Keratinocyte (primary cell): Measurements from ENCODE around the gene TOP3B. TPM values are rescaled to one million over a fixed set of nuclear protein-coding genes. Genes with fewer than 3 reads are reported as not detected.

Experiments
- DNase-seq: peaks from one replicate; pipeline ENCODE4 v3.0.0-alpha.2; 2011; ENCODE audit warnings: low read depth, missing footprints, low spot score
- FAIRE-seq: peaks from 2 replicates; lab custom pipeline; 2011; peaks lifted over from hg19 to GRCh38; lab: Jason Lieb, UNC
- H2AFZ ChIP-seq: 2 replicates; pipeline ENCODE4 v1.6.0; 2012; ENCODE audit warnings: low read length, control low read depth, inconsistent platforms; ENCODE audit not compliant: control insufficient read depth
- H3K27ac ChIP-seq: 2 replicates; pipeline ENCODE4 v1.5.1; 2011; ENCODE audit warnings: low read length; ENCODE audit not compliant: control insufficient read depth, insufficient read depth
- H3K27me3 ChIP-seq: 3 replicates; pipeline ENCODE4 v1.6.0; 2011; ENCODE audit warnings: low read length; ENCODE audit not compliant: control insufficient read depth, insufficient read depth; ENCODE audit errors: extremely low read depth
- H3K36me3 ChIP-seq, 2 experiments: 2 replicates in 1 of 2; 3 replicates in 1 of 2; pipeline ENCODE4 v1.5.1; 2011; ENCODE audit warnings: low read length in 2 of 2, mild to moderate bottlenecking in 1 of 2; ENCODE audit not compliant: control insufficient read depth in 2 of 2, insufficient read depth in 2 of 2; ENCODE audit errors: extremely low read depth in 1 of 2
- H3K4me1 ChIP-seq: 3 replicates; pipeline ENCODE4 v1.5.1; 2011; ENCODE audit warnings: low read length; ENCODE audit not compliant: control insufficient read depth, insufficient read depth; ENCODE audit errors: extremely low read depth
- H3K4me2 ChIP-seq: 3 replicates; pipeline ENCODE4 v1.6.0; 2011; ENCODE audit warnings: low read depth, low read length; ENCODE audit not compliant: control insufficient read depth, insufficient read depth; ENCODE audit errors: extremely low read depth
- H3K4me3 ChIP-seq, 3 experiments: fragments of 200-600 bp in 1 of 3; sonication (generic) in 1 of 3; 2 replicates in 2 of 3; 3 replicates in 1 of 3; pipeline ENCODE4 v1.5.1; 2011 to 2016; ENCODE audit warnings: low read length in 3 of 3, mild to moderate bottlenecking in 3 of 3, control low read depth in 2 of 3, inconsistent platforms in 1 of 3, low read depth in 1 of 3, mixed read lengths in 1 of 3, mixed run types in 1 of 3, moderate library complexity in 1 of 3; ENCODE audit not compliant: control insufficient read depth in 2 of 3, insufficient read depth in 2 of 3; ENCODE audit errors: extremely low read depth in 1 of 3
- H3K79me2 ChIP-seq: 2 replicates; pipeline ENCODE4 v1.6.0; 2012; ENCODE audit warnings: low read length; ENCODE audit not compliant: control insufficient read depth, insufficient read depth
- H3K9ac ChIP-seq: 3 replicates; pipeline ENCODE4 v1.6.0; 2011; ENCODE audit warnings: low read length; ENCODE audit not compliant: control insufficient read depth, insufficient read depth; ENCODE audit errors: extremely low read depth
- H3K9me1 ChIP-seq: 3 replicates; pipeline ENCODE4 v1.6.0; 2011; ENCODE audit warnings: low read length; ENCODE audit not compliant: control insufficient read depth, insufficient read depth; ENCODE audit errors: extremely low read depth
- H3K9me3 ChIP-seq: 2 replicates; pipeline ENCODE4 v1.5.1; 2012; ENCODE audit warnings: low read depth, low read length; ENCODE audit not compliant: control insufficient read depth
- H4K20me1 ChIP-seq: 3 replicates; pipeline ENCODE4 v1.6.0; 2011; ENCODE audit warnings: low read length; ENCODE audit not compliant: control insufficient read depth, insufficient read depth; ENCODE audit errors: extremely low read depth
- EZH2 ChIP-seq: IDR thresholded peaks from one replicate; pipeline ENCODE4 v1.6.1; 2012; ENCODE audit warnings: inconsistent platforms, mild to moderate bottlenecking, low read length, moderate library complexity
- dilution Hi-C: fragments of 300-500 bp; cut with MboI; formaldehyde crosslinking; loops from one replicate; pipeline ENCODE4 v1.7.0; 2020; ENCODE audit warnings: low sequenced_read_pairs; ENCODE audit not compliant: extremely low pct_ligation_motif_present
- polyA plus RNA-seq, 5 experiments: library from polyadenylated mRNA; depleted of rRNA in 3 of 5; stranded (reverse) in 3 of 5; stranded (forward) in 1 of 5; unstranded in 1 of 5; fragments of >200 nt; gene quantifications; 1 replicate in 1 of 5; 2 replicates in 3 of 5; 3 replicates in 1 of 5; pipeline versions ENCODE4 v1.2.1 to v1.2.3, GENCODE V29; 2011 to 2012; ENCODE audit warnings: missing spikeins in 2 of 5, low read depth in 1 of 5, low replicate concordance in 1 of 5
- TF ChIP-seq, protein P1 (sequence below), 3 experiments: IDR thresholded peaks in 1 of 3; conservative IDR thresholded peaks in 1 of 3; optimal IDR thresholded peaks in 1 of 3; 2 replicates in 2 of 3; 3 replicates in 1 of 3; pipeline versions ENCODE3 to v1.5.1; 2011; ENCODE audit warnings: low read length in 3 of 3, mild to moderate bottlenecking in 3 of 3, moderate library complexity in 2 of 3, control low read depth in 1 of 3, inconsistent platforms in 1 of 3; ENCODE audit not compliant: insufficient read depth in 2 of 3; ENCODE audit errors: extremely low read depth in 1 of 3

TOP3B gene
- polyA plus RNA-seq, 1 donor (not counting 4 experiments of a cell fraction or from before 2014, with no cell fraction given), result 13.8 TPM

GRCh38 chr22:22001664-22002525 is 19.3 kb upstream of the TOP3B start:
- H3K9ac ChIP-seq, result no peak overlapping the region
- H4K20me1 ChIP-seq, result no peaks in the 10 kb centered on the region
- no peaks in the 10 kb centered on the region for H3K9me1 ChIP-seq
- no peak overlapping the region for H2AFZ ChIP-seq
- no peaks in the 10 kb centered on the region for H3K9me3 ChIP-seq
- TF ChIP-seq EZH2, result no peak
- TF ChIP-seq, protein P1, sequence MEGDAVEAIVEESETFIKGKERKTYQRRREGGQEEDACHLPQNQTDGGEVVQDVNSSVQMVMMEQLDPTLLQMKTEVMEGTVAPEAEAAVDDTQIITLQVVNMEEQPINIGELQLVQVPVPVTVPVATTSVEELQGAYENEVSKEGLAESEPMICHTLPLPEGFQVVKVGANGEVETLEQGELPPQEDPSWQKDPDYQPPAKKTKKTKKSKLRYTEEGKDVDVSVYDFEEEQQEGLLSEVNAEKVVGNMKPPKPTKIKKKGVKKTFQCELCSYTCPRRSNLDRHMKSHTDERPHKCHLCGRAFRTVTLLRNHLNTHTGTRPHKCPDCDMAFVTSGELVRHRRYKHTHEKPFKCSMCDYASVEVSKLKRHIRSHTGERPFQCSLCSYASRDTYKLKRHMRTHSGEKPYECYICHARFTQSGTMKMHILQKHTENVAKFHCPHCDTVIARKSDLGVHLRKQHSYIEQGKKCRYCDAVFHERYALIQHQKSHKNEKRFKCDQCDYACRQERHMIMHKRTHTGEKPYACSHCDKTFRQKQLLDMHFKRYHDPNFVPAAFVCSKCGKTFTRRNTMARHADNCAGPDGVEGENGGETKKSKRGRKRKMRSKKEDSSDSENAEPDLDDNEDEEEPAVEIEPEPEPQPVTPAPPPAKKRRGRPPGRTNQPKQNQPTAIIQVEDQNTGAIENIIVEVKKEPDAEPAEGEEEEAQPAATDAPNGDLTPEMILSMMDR (optimal IDR thresholded peaks at IDR 0.05 in 1 of 3, IDR thresholded peaks at IDR 0.05 in 1 of 3, conservative IDR thresholded peaks at IDR 0.05 in 1 of 3; ENCODE audit: extremely low read depth in 1 of 3, insufficient read depth in 2 of 3, low read length in 3 of 3), result no peak
- H3K4me3 ChIP-seq, result no peak overlapping the region
- H3K36me3 ChIP-seq, result no peaks in the 10 kb centered on the region
- peaks cover 4% of the 10 kb centered on the region for H3K4me1 ChIP-seq
- dilution Hi-C loops, result no loop called here
- no peaks in the 10 kb centered on the region for H3K27me3 ChIP-seq
- DNase-seq, result no peak
- no peaks in the 10 kb centered on the region for H3K79me2 ChIP-seq
- no peak for FAIRE-seq
- no peak overlapping the region for H3K27ac ChIP-seq
- H3K4me2 ChIP-seq, result no peak overlapping the region

DNA sequence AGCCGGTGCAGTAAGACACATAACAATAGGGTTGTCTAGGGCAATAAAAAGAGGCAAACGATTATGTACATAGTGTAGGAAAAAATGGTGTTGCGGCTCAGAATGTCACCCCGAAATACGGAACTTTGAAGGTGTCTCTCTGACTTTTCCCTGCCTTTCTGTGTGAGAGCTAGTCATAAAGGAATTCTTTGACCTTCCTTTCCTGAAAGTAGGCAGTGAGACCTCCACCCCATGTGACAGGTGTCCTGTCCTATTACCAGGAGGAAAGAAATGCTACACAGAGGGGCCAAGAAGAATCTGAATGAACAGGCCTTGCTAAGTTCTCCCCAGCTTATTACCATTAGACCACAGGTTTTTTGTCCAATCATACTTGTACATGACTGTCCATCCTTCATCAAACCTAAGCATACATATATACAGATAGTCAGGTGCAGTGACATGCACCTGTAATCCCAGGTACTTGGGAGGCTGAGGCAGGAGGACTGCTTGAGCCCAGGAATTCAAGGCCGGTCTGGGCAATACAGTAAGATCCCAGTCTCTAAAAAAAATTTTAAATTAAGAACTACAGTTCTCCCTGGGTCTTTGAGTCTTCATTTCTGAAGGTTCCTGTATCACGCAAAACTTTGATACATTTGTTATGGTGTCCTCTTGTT is 16.1 kb upstream of the TOP3B start:
- H2AFZ ChIP-seq, result no peak overlapping the region
- no peaks in the 10 kb centered on the region for H4K20me1 ChIP-seq
- no peak overlapping the region for H3K4me3 ChIP-seq
- H3K27ac ChIP-seq, result no peak overlapping the region
- FAIRE-seq (no peak), DNase-seq (no peak)
- H3K79me2 ChIP-seq, result no peaks in the 10 kb centered on the region
- no peaks in the 10 kb centered on the region for H3K9me1 ChIP-seq
- no peaks in the 10 kb centered on the region for H3K36me3 ChIP-seq
- no peak overlapping the region for H3K4me2 ChIP-seq
- TF ChIP-seq EZH2, result no peak
- TF ChIP-seq, protein P1 (optimal IDR thresholded peaks at IDR 0.05 in 1 of 3, IDR thresholded peaks at IDR 0.05 in 1 of 3, conservative IDR thresholded peaks at IDR 0.05 in 1 of 3; ENCODE audit: extremely low read depth in 1 of 3, insufficient read depth in 2 of 3, low read length in 3 of 3), result no peak
- dilution Hi-C loops, result no loop called here
- no peaks in the 10 kb centered on the region for H3K9me3 ChIP-seq
- no peak overlapping the region for H3K9ac ChIP-seq
- no peaks in the 10 kb centered on the region for H3K27me3 ChIP-seq
- H3K4me1 ChIP-seq, result peaks cover 4% of the 10 kb centered on the region
